Neuronal stem cell (in vitro differentiated cells): ENCODE results near the gene DNAAF9. TPM values are rescaled to one million over a fixed set of nuclear protein-coding genes. Genes with fewer than 3 reads are reported as not detected.

Experiments
- DNase-seq: peaks from one replicate; pipeline ENCODE4 v3.0.0-alpha.2; 2013; ENCODE audit warnings: low spot score
- H2AFZ ChIP-seq: one replicate; pipeline ENCODE4 v1.6.1; 2013; ENCODE audit warnings: mild to moderate bottlenecking, low read length, inconsistent platforms
- H2AK5ac ChIP-seq: 2 replicates; pipeline ENCODE4 v1.6.1; 2013; ENCODE audit warnings: low read depth, mild to moderate bottlenecking, inconsistent platforms, low read length, moderate library complexity, mixed read lengths
- H2BK120ac ChIP-seq: 2 replicates; pipeline ENCODE4 v1.6.1; 2013; ENCODE audit warnings: low read depth, mild to moderate bottlenecking, inconsistent platforms, low read length, moderate library complexity, mixed read lengths
- H2BK12ac ChIP-seq: one replicate; pipeline ENCODE4 v1.6.1; 2013; ENCODE audit warnings: low read length, inconsistent platforms
- H2BK15ac ChIP-seq: 2 replicates; pipeline ENCODE4 v1.6.1; 2013; ENCODE audit warnings: mild to moderate bottlenecking, low read length, inconsistent platforms, mixed read lengths
- H2BK5ac ChIP-seq: one replicate; pipeline ENCODE4 v1.6.1; 2013; ENCODE audit warnings: inconsistent platforms, mild to moderate bottlenecking, low read length, moderate library complexity
- H3K14ac ChIP-seq: one replicate; pipeline ENCODE4 v1.6.1; 2013; ENCODE audit warnings: low read length, inconsistent platforms
- H3K18ac ChIP-seq: 2 replicates; pipeline ENCODE4 v1.6.1; 2013; ENCODE audit warnings: low read length, inconsistent platforms
- H3K23ac ChIP-seq: 2 replicates; pipeline ENCODE4 v1.6.1; 2013; ENCODE audit warnings: low read depth, mild to moderate bottlenecking, mixed read lengths, low read length, inconsistent platforms; ENCODE audit not compliant: poor library complexity
- H3K27ac ChIP-seq: replicated peaks from 3 replicates; pipeline ENCODE4 v1.5.1; 2013; ENCODE audit warnings: low read length, inconsistent platforms
- H3K27me3 ChIP-seq, 3 experiments: 2 replicates each; pipeline ENCODE4 v1.6.1; 2013; ENCODE audit warnings: low read length in 3 of 3, mild to moderate bottlenecking in 2 of 3, inconsistent platforms in 1 of 3, low read depth in 1 of 3, mixed read lengths in 1 of 3, moderate library complexity in 1 of 3; ENCODE audit not compliant: control insufficient read depth in 3 of 3, insufficient read depth in 3 of 3
- H3K36me3 ChIP-seq, 2 donors: replicated peaks in 1 of 2; 2 replicates each; pipeline ENCODE4 v1.6.1; 2013; ENCODE audit warnings: low read length in 2 of 2; ENCODE audit not compliant: control insufficient read depth in 2 of 2, insufficient read depth in 2 of 2
- H3K4ac ChIP-seq: 2 replicates; pipeline ENCODE4 v1.6.1; 2013; ENCODE audit warnings: inconsistent platforms, mild to moderate bottlenecking, low read length, moderate library complexity
- H3K4me1 ChIP-seq, 2 donors: 1 replicate in 1 of 2; 2 replicates in 1 of 2; pipeline ENCODE4 v1.6.1; 2013; ENCODE audit warnings: low read length in 2 of 2, low read depth in 1 of 2; ENCODE audit not compliant: control insufficient read depth in 2 of 2, insufficient read depth in 1 of 2
- H3K4me2 ChIP-seq: one replicate; pipeline ENCODE4 v1.6.1; 2013; ENCODE audit warnings: mild to moderate bottlenecking, low read length, inconsistent platforms; ENCODE audit not compliant: insufficient read depth, poor library complexity, severe bottlenecking
- H3K4me3 ChIP-seq, 2 donors: 2 replicates each; pipeline ENCODE4 v1.5.1; 2013; ENCODE audit warnings: low read length in 2 of 2, mild to moderate bottlenecking in 2 of 2, inconsistent platforms in 1 of 2, moderate library complexity in 1 of 2
- H3K79me1 ChIP-seq: one replicate; pipeline ENCODE4 v1.6.1; 2013; ENCODE audit warnings: low read depth, mild to moderate bottlenecking, inconsistent platforms, low read length, moderate library complexity
- H3K9ac ChIP-seq: one replicate; pipeline ENCODE4 v1.6.1; 2013; ENCODE audit warnings: mild to moderate bottlenecking, low read depth, low read length, inconsistent platforms; ENCODE audit not compliant: poor library complexity
- H3K9me3 ChIP-seq, 2 donors: replicated peaks in 1 of 2; 2 replicates each; pipeline versions ENCODE3 to v1.6.1; 2013; ENCODE audit warnings: low read length in 2 of 2, mild to moderate bottlenecking in 2 of 2, inconsistent platforms in 1 of 2, low read depth in 1 of 2, mixed read lengths in 1 of 2, moderate library complexity in 1 of 2; ENCODE audit not compliant: control insufficient read depth in 2 of 2, insufficient read depth in 1 of 2
- H4K8ac ChIP-seq: one replicate; pipeline ENCODE4 v1.6.1; 2013; ENCODE audit warnings: low read depth, mild to moderate bottlenecking, inconsistent platforms, low read length, moderate library complexity
- H4K91ac ChIP-seq: one replicate; pipeline ENCODE4 v1.6.1; 2013; ENCODE audit warnings: low read length, low read depth, mild to moderate bottlenecking, inconsistent platforms; ENCODE audit not compliant: poor library complexity
- WGBS, 2 donors: extraction: QIAGEN DNeasy Blood & Tissue Kit; methylation state at CpG; one replicate each; pipeline ENCODE4 v1.1.7; 2013; ENCODE audit warnings: missing lambda C conversion rate in 2 of 2, mixed read lengths in 1 of 2; ENCODE audit not compliant: insufficient read length in 2 of 2, insufficient replicate concordance in 1 of 2; ENCODE audit errors: extremely low coverage in 2 of 2; 5-methylcytosine and 5-hydroxymethylcytosine counted together
- small RNA-seq: library from polyadenylated mRNA; stranded (forward); fragments of <200 nt; extraction: miRNeasy Mini kit (QIAGEN cat#:217004); gene quantifications from one replicate; pipeline ENCODE3, GENCODE V24; 2013; ENCODE audit not compliant: insufficient read depth

DNAAF9 gene

GRCh38 chr20:3364323-3365013, 43.0 kb downstream of the DNAAF9 start:
- Histone ChIP-seq H3K36me3 (peaks cover 0 to 19% of the 10 kb centered on the region in 2 donors), H2AFZ (no peak overlapping the region)

DNA sequence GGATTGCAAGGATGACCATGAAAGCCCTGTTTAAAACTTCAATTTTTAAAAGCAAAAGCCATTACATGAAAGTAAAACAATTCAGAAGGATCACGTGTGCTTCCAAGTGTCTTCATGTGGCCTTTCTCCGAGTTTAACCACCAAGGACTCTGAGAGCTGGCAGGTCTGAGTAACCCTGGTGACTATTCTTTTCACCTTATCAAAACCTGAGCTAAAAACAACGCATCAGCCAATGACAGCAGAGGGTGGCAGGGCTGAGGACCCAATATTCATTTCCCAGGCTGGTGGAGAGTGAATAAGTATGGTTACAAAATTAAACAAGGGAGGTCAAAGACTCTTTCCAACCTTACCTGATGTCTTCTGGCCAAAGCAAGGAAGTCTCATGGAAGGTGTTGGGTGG, 46.7 kb downstream of the DNAAF9 start:
- Histone ChIP-seq H3K14ac (no peak overlapping the region), H3K27ac (no peak overlapping the region), H4K91ac (no peak overlapping the region), H2AFZ (no peak overlapping the region), H3K4me3 (no peak overlapping the region), H2BK15ac (no peak overlapping the region), H2AK5ac (no peak overlapping the region), H2BK5ac (no peak overlapping the region), H3K9me3 (no peaks in the 10 kb centered on the region), H3K36me3 (peaks cover 0 to 15% of the 10 kb centered on the region in 2 donors), H4K8ac (no peak overlapping the region), H3K9ac (no peak overlapping the region), H3K27me3 (no peaks in the 10 kb centered on the region), H2BK120ac (no peak overlapping the region), H3K23ac (no peak overlapping the region), H2BK12ac (no peak overlapping the region), H3K4ac (no peak overlapping the region), H3K79me1 (no peaks in the 10 kb centered on the region), H3K4me2 (no peak overlapping the region), H3K4me1 (peaks cover 0 to 3% of the 10 kb centered on the region in 2 donors), H3K18ac (no peak overlapping the region)
- no CpG with 5 or more reads among the region's 3 CpGs for WGBS, 2 donors
- DNase-seq: no peak

More at GRCh38 chr20:3364323-3365013, 43.0 kb downstream of the DNAAF9 start:
- Histone ChIP-seq H2BK5ac (no peak overlapping the region), H3K18ac (no peak overlapping the region), H3K4me1 (no peaks in the 10 kb centered on the region), H2BK120ac (no peak overlapping the region), H3K9me3 (no peaks in the 10 kb centered on the region), H4K8ac (no peak overlapping the region), H3K4me2 (no peak overlapping the region), H2BK12ac (no peak overlapping the region), H2AK5ac (no peak overlapping the region), H3K4ac (no peak overlapping the region), H3K27ac (no peak overlapping the region), H4K91ac (no peak overlapping the region), H3K4me3 (no peak overlapping the region), H3K27me3 (no peaks in the 10 kb centered on the region), H2BK15ac (no peak overlapping the region), H3K9ac (no peak overlapping the region), H3K14ac (no peak overlapping the region), H3K79me1 (no peaks in the 10 kb centered on the region), H3K23ac (no peak overlapping the region)
- DNase-seq: no peak
- WGBS, 2 donors: 100% methylated on average over 1 of the region's 3 CpGs; no CpG with 5 or more reads in 1 of the 2 donors

- no CpG with 5 or more reads among the region's 5 CpGs for WGBS, 2 donors
- no peak overlapping the region for H2BK15ac ChIP-seq
- no peak overlapping the region for H2BK5ac ChIP-seq
- no peak overlapping the region for H2BK120ac ChIP-seq
- no peak overlapping the region for H2AFZ ChIP-seq
- peaks cover 0 to 3% of the 10 kb centered on the region in 2 donors for H3K4me1 ChIP-seq
- H3K14ac ChIP-seq: no peak overlapping the region
- H4K8ac ChIP-seq: no peak overlapping the region
- H4K91ac ChIP-seq: no peak overlapping the region
- no peak overlapping the region for H3K4me3 ChIP-seq
- H2AK5ac ChIP-seq: no peak overlapping the region
- no peaks in the 10 kb centered on the region for H3K79me1 ChIP-seq
- H3K18ac ChIP-seq: no peak overlapping the region
- H3K36me3 ChIP-seq: peaks cover 0 to 15% of the 10 kb centered on the region in 2 donors
- no peak overlapping the region for H2BK12ac ChIP-seq
- no peak overlapping the region for H3K4ac ChIP-seq
- no peak overlapping the region for H3K4me2 ChIP-seq
- no peaks in the 10 kb centered on the region for H3K9me3 ChIP-seq
- H3K27me3 ChIP-seq: no peaks in the 10 kb centered on the region
- H3K23ac ChIP-seq: no peak overlapping the region
- no peak overlapping the region for H3K9ac ChIP-seq
- DNase-seq: no peak
- H3K27ac ChIP-seq: no peak overlapping the region
Observed at GRCh38 chr20:3358676-3359340, 48.7 kb downstream of the DNAAF9 start.

Small RNA genes within 50 kb of the gene (small RNA-seq; reads per million reads assigned to genes)
- gene RF00012: not detected
- not detected for gene RNU6-1019P
